HS-5 (cell line): ENCODE data around the gene PDZRN3.
"Not testable (repeated sequence)": the region's sequence is repeated elsewhere in the genome, so short reads cannot be mapped to it uniquely, and the experiment has no call there.

Experiments
- DNase-seq: peaks from one replicate; pipeline ENCODE4 v3.0.0-alpha.2; 2012; ENCODE audit warnings: low read depth

PDZRN3 gene

GRCh38 chr3:73586628-73587027, 38.1 kb downstream of the PDZRN3 start:
- no peak for DNase-seq

- no peak for DNase-seq
These were observed 38.6 kb downstream of the PDZRN3 start for GRCh38 chr3:73586190-73586589.

GRCh38 chr3:73584873-73585272, 39.9 kb downstream of the PDZRN3 start:
- DNase-seq = no peak

GRCh38 chr3:73582535-73582934, 42.2 kb downstream of the PDZRN3 start:
- DNase-seq = no peak

- no peak for DNase-seq
These were observed 43.5 kb downstream of the PDZRN3 start for GRCh38 chr3:73581134-73581846.

GRCh38 chr3:73580343-73580742, 44.4 kb downstream of the PDZRN3 start:
- DNase-seq = peak; percentile 97

- no peak for DNase-seq
These were observed 47.0 kb downstream of the PDZRN3 start for GRCh38 chr3:73577704-73578103.

- DNase-seq = no peak
These were observed 47.7 kb downstream of the PDZRN3 start for GRCh38 chr3:73576999-73577461.

GRCh38 chr3:73575953-73576352, 48.8 kb downstream of the PDZRN3 start:
- DNase-seq = no peak

GRCh38 chr3:73575519-73575918, 49.2 kb downstream of the PDZRN3 start:
- no peak for DNase-seq

- no peak for DNase-seq
These were observed 51.5 kb downstream of the PDZRN3 start for GRCh38 chr3:73573204-73573603.

GRCh38 chr3:73572368-73572767, 52.4 kb downstream of the PDZRN3 start:
- no peak for DNase-seq

- no peak for DNase-seq
These were observed 53.4 kb downstream of the PDZRN3 start for GRCh38 chr3:73571238-73571794.

- DNase-seq = no peak
These were observed 55.4 kb downstream of the PDZRN3 start for GRCh38 chr3:73569246-73569760.

- no peak for DNase-seq
These were observed 56.3 kb downstream of the PDZRN3 start for GRCh38 chr3:73568371-73568862.

GRCh38 chr3:73565374-73565773, 59.4 kb downstream of the PDZRN3 start:
- DNase-seq = not testable (repeated sequence)

- DNase-seq = peak; percentile 18
These were observed 60.7 kb downstream of the PDZRN3 start for GRCh38 chr3:73563896-73564582.

GRCh38 chr3:73561494-73561893, 63.2 kb downstream of the PDZRN3 start:
- no peak for DNase-seq

GRCh38 chr3:73559749-73560148, 65.0 kb downstream of the PDZRN3 start:
- DNase-seq = no peak

GRCh38 chr3:73558727-73559075, 66.0 kb downstream of the PDZRN3 start:
- DNase-seq = no peak

GRCh38 chr3:73557986-73558726, 66.6 kb downstream of the PDZRN3 start:
- DNase-seq = no peak
